DOHH2 (cell line): Measurements from ENCODE around the gene MARCHF5.

Experiments used
- EZH2phosphoT487 ChIP-seq: fragments of 200-600 bp; sonication (generic); IDR thresholded peaks from 2 replicates; pipeline ENCODE4 v1.6.1; 2017; ENCODE audit warnings: borderline replicate concordance, mild to moderate bottlenecking, antibody characterized with exemption, low read length, moderate library complexity, mixed read lengths
- TF ChIP-seq, protein P1 (sequence below): fragments of 200-600 bp; sonication (generic); IDR thresholded peaks from one replicate; pipeline ENCODE4 v1.5.1; 2014; ENCODE audit warnings: antibody characterized with exemption, mild to moderate bottlenecking, low read depth, low read length; ENCODE audit not compliant: poor library complexity, severe bottlenecking

DNA sequence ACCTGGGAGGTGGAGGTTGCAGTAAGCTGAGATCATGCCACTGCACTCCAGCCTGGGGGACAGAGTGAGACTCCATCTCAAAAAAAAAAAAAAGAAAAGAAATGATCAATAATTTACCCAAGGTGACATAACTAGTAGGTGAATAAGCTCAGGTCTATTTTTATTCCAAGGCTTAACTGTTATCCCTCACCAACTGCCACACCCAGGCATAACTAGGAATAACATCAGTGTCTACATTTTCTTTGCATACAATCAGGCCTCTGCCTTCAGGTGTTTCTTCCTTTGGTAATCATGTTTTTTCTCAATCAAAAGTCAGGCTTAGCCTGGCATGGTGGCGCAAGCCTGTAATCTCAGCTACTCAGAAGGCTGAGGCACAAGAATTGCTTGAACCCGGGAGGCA lies 26.7 kb upstream of the MARCHF5 start:
- TF ChIP-seq, protein P1, sequence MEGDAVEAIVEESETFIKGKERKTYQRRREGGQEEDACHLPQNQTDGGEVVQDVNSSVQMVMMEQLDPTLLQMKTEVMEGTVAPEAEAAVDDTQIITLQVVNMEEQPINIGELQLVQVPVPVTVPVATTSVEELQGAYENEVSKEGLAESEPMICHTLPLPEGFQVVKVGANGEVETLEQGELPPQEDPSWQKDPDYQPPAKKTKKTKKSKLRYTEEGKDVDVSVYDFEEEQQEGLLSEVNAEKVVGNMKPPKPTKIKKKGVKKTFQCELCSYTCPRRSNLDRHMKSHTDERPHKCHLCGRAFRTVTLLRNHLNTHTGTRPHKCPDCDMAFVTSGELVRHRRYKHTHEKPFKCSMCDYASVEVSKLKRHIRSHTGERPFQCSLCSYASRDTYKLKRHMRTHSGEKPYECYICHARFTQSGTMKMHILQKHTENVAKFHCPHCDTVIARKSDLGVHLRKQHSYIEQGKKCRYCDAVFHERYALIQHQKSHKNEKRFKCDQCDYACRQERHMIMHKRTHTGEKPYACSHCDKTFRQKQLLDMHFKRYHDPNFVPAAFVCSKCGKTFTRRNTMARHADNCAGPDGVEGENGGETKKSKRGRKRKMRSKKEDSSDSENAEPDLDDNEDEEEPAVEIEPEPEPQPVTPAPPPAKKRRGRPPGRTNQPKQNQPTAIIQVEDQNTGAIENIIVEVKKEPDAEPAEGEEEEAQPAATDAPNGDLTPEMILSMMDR, result no peak
- no peak for TF ChIP-seq EZH2phosphoT487
